ENCODE results near the gene NGFR.

NGFR gene, protein sequence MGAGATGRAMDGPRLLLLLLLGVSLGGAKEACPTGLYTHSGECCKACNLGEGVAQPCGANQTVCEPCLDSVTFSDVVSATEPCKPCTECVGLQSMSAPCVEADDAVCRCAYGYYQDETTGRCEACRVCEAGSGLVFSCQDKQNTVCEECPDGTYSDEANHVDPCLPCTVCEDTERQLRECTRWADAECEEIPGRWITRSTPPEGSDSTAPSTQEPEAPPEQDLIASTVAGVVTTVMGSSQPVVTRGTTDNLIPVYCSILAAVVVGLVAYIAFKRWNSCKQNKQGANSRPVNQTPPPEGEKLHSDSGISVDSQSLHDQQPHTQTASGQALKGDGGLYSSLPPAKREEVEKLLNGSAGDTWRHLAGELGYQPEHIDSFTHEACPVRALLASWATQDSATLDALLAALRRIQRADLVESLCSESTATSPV

DNA sequence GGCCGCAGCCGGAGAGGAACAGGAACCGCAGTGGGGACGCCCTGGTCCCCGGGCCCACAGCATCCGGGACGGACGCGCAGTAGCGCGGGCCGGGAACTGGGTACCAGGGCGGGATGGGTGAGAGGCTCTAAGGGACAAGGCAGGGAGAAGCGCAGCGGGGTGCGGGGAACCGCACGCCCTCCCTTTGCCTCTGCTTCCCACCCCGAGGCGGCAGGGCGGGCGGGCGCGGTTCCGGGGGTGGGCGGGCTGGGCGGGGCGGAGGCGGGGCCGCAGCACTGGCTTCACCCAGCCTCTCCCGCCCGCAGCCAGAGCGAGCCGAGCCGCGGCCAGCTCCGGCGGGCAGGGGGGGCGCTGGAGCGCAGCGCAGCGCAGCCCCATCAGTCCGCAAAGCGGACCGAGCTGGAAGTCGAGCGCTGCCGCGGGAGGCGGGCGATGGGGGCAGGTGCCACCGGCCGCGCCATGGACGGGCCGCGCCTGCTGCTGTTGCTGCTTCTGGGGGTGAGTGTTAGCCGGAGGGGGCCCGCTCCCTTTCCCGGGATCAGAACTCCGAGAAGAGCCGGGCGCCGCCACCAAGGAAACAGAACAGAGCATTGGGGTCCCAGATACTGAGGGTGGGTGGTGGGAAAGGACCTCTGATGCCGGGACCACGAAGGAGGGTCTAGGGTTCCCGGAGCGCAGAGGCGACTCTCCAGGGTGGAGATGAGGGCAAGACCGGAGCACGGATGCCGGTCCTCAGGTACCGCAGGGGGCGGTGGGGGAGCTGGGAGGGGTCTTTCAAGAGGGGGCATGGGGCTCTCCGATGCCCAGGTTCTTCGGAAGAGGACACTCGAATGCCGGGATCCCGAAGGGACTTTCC is at the start of gene NGFR:
Gene NGFR (plus strand): TSS at position 308 of the 856 bp plus-strand sequence. CDS start 125 bp downstream, at position 433.
- DNase-seq (ENCODE audit: low read depth in 4 of 4, low spot score in 1 of 4): peak in 2 of 4 experiments; percentile 20 to 42

DNA sequence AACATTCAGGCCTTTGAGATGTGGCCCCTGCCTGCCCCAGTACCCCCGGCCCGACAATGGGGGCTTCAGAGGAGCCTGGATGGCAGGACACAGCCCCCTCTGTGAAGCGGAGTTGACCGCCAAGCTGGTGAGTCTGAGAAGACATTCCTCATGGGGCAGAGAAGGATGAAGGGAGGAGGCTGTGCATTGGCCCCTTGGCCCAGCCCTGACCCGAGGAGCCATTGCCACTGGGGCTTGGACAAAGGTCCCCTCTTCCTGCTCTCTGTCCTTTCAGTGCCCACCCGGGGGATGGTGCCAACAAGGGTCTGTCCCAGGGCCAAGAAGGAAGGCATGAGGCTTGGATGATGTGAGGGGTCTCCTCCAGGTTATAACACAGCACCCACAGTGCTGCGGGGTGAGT is 49.5 kb upstream of the NGFR start:
- no peak for DNase-seq (ENCODE audit: low read depth in 4 of 4, low spot score in 1 of 4)

DNA sequence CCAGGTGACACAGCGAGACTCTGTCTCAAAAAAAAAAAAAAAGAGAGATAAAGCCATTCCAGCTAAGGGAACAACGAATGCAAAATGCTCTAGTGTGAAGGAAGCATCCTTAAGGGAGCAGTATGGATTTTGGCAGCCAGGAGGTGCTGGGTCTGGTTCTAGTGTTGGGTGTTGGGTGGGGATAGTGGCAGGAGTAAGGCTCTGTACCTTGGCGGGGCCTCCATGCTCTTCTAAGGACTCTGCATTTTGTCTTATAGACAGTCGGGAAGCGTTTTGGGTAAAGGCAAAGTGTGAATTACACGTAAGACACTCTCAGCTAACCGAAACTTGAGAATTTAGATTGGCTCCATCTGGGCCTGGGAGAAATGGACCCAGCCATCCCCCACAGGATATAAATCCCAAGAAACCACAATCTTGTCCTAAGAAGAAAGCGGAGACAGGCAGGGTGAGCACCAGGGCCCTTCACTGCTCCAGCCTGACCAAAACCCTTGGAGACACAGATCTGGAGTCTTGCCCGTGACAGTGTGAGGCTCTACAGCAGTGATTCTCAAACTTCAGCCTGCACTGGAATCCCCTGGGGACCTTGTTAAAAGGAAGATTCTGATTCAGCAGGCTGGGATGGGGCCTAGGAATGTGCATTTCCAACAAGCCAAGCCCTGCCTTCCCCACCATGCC is 47.3 kb upstream of the NGFR start:
- DNase-seq (ENCODE audit: low read depth in 4 of 4, low spot score in 1 of 4): no peak

DNA sequence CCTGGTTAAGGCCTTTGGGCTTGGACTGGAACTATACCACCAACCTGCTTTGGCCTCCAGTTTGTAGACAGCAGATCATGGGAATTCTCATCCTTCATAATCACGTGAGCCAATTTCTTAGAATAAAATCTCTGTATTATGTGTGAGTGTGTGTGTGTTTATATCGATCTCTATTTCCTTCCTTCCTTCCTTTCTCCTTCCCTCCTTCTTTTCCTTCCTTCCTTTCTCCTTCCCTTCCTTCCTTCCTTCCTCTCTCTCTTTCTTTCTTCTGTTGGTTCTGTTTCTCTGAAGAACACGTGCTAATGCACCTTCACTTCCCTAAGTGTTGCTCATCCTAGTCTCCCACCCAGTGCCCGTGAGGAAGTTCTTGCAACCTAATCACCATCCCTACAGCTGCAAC is 44.9 kb upstream of the NGFR start:
- no peak for DNase-seq (ENCODE audit: low read depth in 4 of 4, low spot score in 1 of 4)

DNA sequence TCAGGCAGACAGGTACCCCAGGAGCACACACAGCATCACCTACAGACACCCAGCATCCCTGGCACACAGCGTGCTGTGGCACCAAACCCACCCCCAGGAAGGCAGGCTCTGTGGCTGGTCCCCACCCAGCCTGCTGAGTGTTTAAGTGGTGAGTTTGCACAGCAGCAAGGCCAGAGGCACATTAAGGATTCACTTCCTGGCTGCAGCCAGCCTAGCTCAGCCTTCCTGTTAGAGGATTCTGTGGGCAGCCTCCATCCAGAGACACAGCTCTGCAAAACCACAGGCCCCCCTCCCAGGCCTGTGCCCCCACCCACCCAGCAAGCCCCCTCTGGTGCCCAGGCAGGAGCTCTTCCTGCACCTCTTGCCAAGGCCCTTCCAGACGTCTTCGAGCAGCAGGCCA is 44.4 kb upstream of the NGFR start:
- no peak for DNase-seq (ENCODE audit: low read depth in 4 of 4, low spot score in 1 of 4)

DNA sequence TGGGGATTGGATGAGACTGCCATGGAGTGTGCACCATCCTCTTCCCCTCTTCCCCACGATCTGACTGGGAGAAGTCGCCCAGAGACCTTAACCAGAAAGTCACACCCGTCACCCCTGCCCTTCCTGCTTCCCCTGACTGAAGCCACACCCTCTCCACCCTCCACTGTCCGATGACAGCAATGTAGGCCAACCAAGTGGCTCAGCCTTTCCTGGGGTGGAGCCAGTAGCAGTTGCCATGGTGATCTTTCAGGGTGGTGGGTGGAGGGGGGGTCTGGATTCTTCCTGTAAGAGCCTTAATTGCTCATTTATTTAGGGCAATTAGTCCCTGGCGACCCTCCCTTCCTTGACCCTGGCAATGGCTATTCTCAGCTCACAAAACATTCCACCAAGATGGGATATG is 42.9 kb upstream of the NGFR start:
- DNase-seq (ENCODE audit: low read depth in 4 of 4, low spot score in 1 of 4): no peak

DNA sequence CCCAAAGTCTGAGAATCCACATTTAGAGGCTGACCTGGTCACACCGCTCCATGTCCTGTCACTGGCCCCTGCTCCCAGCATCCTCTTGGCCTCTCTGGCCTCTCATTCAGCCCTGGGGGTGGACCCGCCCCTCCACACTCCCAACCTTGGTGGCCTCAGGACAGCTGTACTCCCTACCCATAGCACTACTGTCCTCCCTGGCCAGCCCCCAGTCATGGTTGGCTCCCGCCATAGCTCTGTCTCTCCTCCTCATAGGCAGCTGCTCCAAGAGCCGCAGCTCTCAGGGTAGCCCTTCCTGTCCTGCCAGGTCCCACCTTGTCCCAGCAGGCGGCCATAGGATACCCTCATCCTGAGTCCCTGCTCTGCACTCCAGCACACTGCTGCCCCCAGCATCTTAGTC is 42.4 kb upstream of the NGFR start:
- no peak for DNase-seq (ENCODE audit: low read depth in 4 of 4, low spot score in 1 of 4)

DNA sequence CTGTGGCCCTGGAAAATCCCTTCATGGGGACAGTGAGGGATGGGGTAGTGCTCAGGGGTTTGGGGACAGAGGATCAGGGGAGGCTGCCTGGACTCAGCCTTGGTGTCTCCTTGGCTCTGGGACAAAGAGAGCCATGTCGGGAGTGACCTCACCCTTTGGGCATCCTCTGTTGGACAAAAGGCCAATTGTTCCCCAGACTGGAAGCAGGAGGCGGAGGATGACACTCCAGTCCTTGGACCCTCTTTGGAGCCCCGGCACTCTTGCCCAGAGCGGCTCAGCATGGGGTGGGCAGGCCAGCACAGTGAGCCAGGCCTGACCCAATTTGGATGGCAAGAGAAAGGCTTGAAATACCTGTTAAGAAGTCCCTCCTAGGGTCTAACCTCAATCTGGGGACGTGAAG is 41.0 kb upstream of the NGFR start:
- DNase-seq (ENCODE audit: low read depth in 4 of 4, low spot score in 1 of 4): no peak

DNA sequence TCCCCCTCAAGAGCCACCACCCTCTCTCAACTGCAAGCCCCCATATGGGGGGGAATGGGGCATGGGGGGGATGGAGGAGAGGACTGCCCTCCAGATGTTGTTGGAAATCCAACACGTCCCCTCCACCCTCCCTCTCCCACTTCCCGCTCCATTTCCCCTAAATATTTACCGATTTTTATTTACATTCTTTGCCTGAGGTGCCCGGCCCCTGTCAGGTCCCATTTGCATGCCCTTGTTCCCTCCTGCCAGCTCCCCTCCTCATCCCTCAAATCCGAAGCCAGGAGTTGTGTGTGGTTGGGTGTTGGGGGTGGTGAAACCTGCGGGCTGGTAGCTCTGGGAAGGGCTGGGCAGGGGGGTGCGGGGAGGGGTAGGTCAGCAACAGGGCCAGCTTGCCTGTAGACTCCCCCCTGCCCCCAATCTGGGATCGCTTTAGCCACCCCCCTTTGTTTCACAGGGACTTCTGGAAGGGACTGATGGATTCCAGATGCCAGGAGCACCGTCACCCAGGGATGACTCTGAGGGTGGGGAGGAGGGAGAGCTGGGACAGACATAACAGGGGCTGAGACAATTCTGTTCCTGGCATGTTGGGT is 39.7 kb upstream of the NGFR start:
- no peak for DNase-seq (ENCODE audit: low read depth in 4 of 4, low spot score in 1 of 4)

DNA sequence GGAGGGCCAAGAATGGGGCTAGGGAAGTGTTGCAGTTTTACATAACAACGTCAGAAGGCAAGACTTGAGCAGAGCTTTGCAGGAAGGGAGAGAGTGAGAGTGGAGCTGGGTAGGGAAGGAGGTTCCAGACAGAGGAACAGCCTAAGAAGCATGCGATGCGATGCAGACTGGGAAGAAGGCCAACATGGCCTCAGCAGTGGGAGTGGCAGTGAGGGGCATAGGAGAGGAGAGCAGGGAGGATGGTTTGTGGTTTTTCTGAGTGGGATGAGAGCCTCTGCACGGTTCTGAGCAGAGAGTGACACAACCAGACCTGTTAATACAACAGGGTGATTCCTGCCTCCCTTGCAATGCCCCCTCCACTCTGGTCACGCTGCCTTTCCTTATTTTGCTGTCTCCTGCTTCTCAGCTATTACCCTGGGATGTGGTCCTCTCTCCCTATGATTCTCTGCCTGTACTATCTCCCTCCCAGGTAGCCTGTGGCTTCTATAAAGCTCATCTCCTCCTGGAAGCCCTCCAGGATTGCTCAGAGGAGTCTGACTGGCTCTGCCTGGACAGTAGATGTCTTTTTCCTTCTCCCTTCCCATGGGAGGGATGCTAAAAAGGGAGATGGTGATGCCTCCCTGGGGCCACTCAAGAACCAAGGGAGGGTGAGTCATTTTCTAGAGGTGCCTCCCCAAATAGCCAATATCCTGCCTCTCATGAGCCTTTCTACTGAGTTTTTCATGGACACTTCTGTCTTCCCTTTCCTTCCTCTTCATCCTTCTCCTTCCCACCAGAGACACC is 38.7 kb upstream of the NGFR start:
- DNase-seq (ENCODE audit: low read depth in 4 of 4, low spot score in 1 of 4): no peak

DNA sequence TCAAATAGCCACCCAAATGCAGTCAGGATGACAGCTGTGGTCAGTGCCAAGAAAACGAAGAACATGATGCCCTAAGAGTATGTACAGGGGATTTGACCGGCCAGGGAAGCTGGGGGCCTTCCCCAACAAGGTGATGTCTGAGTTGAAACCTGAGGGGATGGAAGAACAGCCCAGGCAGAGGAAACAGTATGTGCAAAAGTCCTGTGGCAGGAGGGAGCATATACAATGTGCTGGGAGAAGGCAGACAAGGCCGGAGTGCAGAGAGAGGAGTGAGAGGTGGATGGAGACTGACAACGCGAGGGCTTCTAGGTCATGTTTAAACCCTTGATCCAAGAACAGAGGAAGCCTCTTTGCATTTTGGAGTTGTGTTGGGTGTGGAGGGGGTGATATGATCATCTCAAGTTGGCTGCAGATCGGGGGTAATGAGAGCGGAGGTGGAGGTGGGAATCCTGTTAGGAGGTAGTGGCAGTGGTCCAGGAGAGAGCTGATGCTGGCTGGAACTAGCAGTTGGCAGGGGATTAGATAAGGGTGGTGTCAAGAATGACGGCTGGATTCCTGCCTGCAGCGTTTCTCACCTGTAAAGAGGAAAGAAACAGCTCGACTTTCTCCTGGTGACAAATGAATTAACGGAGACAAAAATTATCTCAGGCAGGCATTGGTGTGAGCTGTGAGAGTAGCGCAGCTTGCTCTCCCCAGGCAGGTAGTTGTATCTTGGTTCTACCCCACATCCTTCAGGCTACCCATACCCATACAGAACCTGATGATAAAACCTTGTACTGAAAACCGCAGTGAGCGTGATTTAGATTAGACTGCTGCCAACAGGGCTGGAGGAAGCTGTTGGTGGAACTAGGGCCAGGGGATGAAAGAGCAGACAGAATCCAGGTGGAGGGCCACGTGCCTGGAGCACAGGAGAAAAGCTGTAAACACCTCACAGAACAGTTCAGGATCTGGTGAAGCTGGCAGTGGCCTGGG is 37.2 kb upstream of the NGFR start:
- DNase-seq (ENCODE audit: low read depth in 4 of 4, low spot score in 1 of 4): no peak

DNA sequence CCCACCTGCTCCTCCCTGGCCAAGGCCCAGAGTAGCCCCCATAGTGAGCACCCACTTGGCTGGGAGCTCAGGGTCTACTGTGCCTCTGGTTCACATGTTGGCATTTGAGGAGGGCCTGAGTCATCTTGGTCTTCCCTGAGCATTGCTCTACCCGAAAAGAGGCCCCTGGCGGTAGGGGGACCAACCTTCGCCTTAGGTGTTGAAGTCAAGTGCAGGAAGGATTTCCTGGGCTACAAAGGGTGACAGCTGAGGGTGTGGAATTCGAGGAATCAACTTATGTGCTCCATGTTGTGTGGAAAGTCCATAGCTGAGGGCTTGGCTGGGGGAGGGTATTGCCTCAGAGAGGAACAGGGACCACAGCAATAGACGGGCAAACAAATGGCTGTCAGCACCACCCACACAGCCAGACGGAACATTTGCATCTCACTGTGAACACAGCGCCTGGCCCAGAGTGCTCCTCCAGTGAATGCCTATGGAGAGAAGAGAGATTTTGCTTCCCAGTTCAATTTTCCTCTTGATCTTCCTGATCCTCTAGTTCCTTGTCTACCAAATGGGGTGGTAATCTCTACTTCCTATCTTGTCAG is 35.6 kb upstream of the NGFR start:
- no peak for DNase-seq (ENCODE audit: low read depth in 4 of 4, low spot score in 1 of 4)

DNA sequence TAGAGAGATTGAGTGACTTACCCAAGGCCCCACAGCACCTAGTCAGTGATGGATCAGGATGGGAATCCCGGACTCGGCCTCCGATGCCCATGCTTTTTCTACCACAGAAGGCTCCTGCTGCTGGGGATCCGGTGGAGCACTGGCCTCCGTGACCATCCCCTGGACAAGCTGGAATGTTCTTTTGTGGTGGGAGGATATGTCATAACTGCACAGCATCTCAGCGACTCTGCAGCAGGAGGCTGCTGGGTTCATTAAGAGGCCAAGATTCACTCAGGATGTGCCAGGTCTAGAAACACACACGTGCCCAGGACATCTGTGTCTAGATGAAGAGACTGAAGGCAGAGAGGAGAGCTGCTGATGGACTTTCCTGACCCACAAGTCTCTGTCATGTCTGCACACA is 34.7 kb upstream of the NGFR start:
- DNase-seq (ENCODE audit: low read depth in 4 of 4, low spot score in 1 of 4): no peak

DNA sequence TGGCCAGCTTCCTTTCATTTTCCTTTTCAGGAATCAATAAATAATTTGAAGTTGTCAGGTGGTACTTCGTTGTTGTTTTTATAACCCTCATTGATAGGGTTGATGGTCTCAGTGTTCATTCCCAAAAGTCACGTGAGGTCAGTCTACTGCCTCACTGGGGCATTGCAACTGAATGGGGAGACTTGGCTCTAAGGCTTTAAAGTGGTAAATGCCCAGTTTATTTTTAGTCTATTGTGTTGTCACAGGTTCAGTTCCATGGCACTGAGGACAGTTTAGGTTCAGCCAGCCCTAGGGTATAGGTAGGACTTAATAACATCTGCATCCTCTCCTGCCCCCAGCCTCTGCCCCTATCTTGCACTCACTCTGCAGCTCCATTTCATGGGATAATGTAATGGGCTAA is 33.5 kb upstream of the NGFR start:
- DNase-seq (ENCODE audit: low read depth in 4 of 4, low spot score in 1 of 4): no peak

DNA sequence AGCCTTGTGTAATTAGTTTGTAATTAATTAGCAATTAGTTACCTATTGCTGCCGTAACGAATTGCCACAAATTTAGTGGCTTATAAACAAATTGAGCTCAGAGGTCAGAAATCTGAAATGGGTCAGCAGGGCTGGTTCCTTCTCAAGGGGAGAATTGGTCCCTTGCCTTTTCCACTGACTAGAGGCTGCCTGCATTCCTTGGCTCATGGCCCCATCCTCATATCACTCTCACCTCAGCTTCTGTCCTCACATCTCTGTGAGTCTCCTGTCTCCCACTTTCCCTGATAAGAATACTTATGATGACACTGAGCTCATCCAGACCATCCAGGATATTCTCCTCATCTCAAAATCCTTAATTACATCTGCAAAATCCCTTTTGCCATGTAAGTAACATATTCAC is 31.0 kb upstream of the NGFR start:
- no peak for DNase-seq (ENCODE audit: low read depth in 4 of 4, low spot score in 1 of 4)

DNA sequence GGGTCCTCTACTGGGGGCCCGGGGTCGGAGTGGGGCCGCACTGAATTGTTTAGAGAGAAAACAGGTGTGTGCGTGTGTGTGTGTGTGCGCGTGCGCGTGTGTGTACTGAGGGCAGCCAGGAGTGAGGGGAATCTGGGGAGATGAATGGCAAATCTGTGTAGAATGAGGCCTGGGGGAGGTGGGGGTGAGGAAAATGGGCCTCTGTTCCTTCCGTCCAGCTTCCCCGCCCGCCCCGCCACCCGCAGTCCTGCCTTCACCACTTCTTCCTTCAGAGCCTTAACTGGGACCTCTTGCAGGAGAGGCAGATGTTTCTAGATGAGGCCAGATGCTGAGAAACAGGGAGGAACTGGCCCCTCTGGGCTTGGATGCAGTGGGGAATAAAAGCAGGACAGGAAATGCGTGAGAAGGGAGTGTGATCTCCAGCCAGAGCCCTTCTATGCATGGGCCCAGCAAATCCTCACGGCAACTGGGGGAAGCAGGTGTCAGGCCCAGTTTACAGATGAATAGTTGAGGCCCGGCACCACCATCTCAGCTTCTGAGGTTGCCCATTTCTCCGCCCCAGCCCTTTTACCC is 29.7 kb upstream of the NGFR start:
- DNase-seq (ENCODE audit: low read depth in 4 of 4, low spot score in 1 of 4): no peak

DNA sequence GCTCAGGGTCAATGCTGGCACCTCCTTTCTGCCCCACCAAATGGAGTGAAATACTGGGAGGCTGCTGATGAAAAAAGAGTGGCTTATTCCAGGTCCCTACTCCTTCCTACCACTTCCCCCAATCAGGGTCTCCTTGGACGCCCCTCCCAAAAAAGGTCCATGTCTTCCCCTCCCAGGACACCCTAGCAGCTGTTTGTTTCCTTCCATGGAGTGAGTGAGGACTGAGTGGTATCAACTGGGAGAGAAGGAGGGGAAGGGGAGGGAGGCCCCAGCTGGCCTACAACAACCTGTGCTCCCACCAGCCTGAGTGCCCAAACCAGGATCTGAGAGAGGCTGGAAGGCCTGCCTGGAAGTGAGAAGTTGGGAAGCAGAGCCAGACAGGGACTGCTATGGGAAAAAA is 28.7 kb upstream of the NGFR start:
- no peak for DNase-seq (ENCODE audit: low read depth in 4 of 4, low spot score in 1 of 4)

DNA sequence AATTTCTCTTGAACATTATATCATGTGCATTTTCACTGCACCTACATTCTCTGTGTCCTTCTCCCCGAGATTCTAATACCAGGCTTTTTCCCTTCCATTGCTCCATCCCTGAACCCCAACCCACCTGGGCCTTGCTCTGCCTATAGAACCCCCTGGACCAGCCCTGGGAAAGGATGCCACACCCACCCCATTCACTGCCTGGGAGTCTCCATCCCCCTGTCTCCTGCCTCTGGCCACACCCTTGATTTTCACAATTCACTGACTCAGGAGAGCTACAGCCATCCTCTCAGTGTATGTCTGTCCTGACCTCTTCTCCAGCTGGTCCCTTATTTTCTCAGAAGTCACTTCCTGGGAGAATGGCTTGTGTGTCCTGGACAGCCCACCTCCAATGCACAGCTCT is 27.9 kb upstream of the NGFR start:
- no peak for DNase-seq (ENCODE audit: low read depth in 4 of 4, low spot score in 1 of 4)

Data from stimulated activated CD4-positive, alpha-beta T cell treated with anti-CD3 and anti-CD28 coated beads, Interleukin-1b, Interleukin-23, amount 100 ng/mL, for 24 hours (primary cell).